ENCODE measurements around the gene VIPR1. TPM values are rescaled to one million over a fixed set of nuclear protein-coding genes. Genes with fewer than 3 reads are reported as not detected.

The VIPR1 gene
- total and polyA plus RNA-seq, 11 donors = 0.96 to 5.4 (median 2.4) TPM

GRCh38 chr3:42473083-42473932, 29.1 kb upstream of the VIPR1 start:
- no peaks in the 10 kb centered on the region for H3K9me3 ChIP-seq
- H3K36me3 ChIP-seq = no peaks in the 10 kb centered on the region
- ATAC-seq (peak in 3 of 4 donors; percentile 38 to 59 (median 56)), DNase-seq (no peak)
- WGBS, 4 donors = 27 to 34% (median 32%) methylated on average over 10 of the region's 10 CpGs
- H3K4me1 ChIP-seq = peaks cover 0 to 11% (median 0%) of the 10 kb centered on the region in 12 donors
- no peak overlapping the region for H3K4me3 ChIP-seq
- intact Hi-C loops (cut with DNase I) = no loop called here
- H3K27me3 ChIP-seq = peaks cover 0 to 4% (median 0%) of the 10 kb centered on the region in 9 donors
- no peak overlapping the region for H3K27ac ChIP-seq
- no peak for TF ChIP-seq CTCF (IDR thresholded peaks at IDR 0.05)
- no peak for TF ChIP-seq POLR2A (IDR thresholded peaks at IDR 0.05)

GRCh38 chr3:42476225-42477125, 26.0 kb upstream of the VIPR1 start:
- peaks cover 0 to 4% (median 0%) of the 10 kb centered on the region in 9 donors for H3K27me3 ChIP-seq
- no peaks in the 10 kb centered on the region for H3K36me3 ChIP-seq
- no peak overlapping the region for H3K4me3 ChIP-seq
- no peak for DNase-seq
- no peak for TF ChIP-seq CTCF (IDR thresholded peaks at IDR 0.05)
- TF ChIP-seq POLR2A (IDR thresholded peaks at IDR 0.05) = no peak
- intact Hi-C loops (cut with DNase I) = no loop called here
- WGBS, 4 donors = 55 to 75% (median 69%) methylated on average over 7 to 8 of the region's 8 CpGs
- H3K4me1 ChIP-seq = peaks cover 0 to 11% (median 0%) of the 10 kb centered on the region in 12 donors
- H3K27ac ChIP-seq = no peak overlapping the region
- H3K9me3 ChIP-seq = peaks cover 0 to 21% (median 4%) of the 10 kb centered on the region in 12 donors
- peak; percentile 38 to 69 (median 59) for ATAC-seq

GRCh38 chr3:42477696-42478095, 24.7 kb upstream of the VIPR1 start:
- 80 to 89% (median 86%) methylated on average over 2 of the region's 2 CpGs for WGBS, 4 donors

More at GRCh38 chr3:42477696-42478095, 24.7 kb upstream of the VIPR1 start:
- H3K27me3 ChIP-seq = peaks cover 0 to 1% (median 0%) of the 10 kb centered on the region in 9 donors
- peaks cover 0 to 11% (median 0%) of the 10 kb centered on the region in 12 donors for H3K4me1 ChIP-seq
- intact Hi-C loops (cut with DNase I) = no loop called here
- H3K27ac ChIP-seq = no peak overlapping the region
- no peak overlapping the region for H3K4me3 ChIP-seq
- H3K36me3 ChIP-seq = no peaks in the 10 kb centered on the region
- DNase-seq = no peak
- no peak for ATAC-seq
- H3K9me3 ChIP-seq = peaks cover 0 to 31% (median 10%) of the 10 kb centered on the region in 12 donors
- no peak for TF ChIP-seq CTCF (IDR thresholded peaks at IDR 0.05)
- TF ChIP-seq POLR2A (IDR thresholded peaks at IDR 0.05) = no peak

Data from heart left ventricle (tissue), 16 donors.